Osteoblast (primary cell): ENCODE data around the gene BBOX1. TPM values are rescaled to one million over a fixed set of nuclear protein-coding genes. Genes with fewer than 3 reads are reported as not detected.
A peak's percentile ranks its signal among the peaks of the same experiment; 100 is the strongest.

ENCODE experiments used
- DNase-seq: peaks from one replicate; pipeline ENCODE4 v3.0.0; 2011; ENCODE audit warnings: low spot score, mixed read lengths; ENCODE audit not compliant: insufficient read length; ENCODE audit errors: missing footprints
- H2AFZ ChIP-seq: 2 replicates; pipeline ENCODE4 v1.6.0; 2011; ENCODE audit warnings: mild to moderate bottlenecking, low read length
- H3K27ac ChIP-seq: 2 replicates; pipeline ENCODE4 v1.5.1; 2011; ENCODE audit warnings: mild to moderate bottlenecking, low read depth, low read length, moderate library complexity
- H3K27me3 ChIP-seq: 2 replicates; pipeline ENCODE4 v1.6.0; 2012; ENCODE audit warnings: mild to moderate bottlenecking, control low read depth, inconsistent platforms, low read length, moderate library complexity; ENCODE audit not compliant: insufficient read depth
- H3K36me3 ChIP-seq: 2 replicates; pipeline ENCODE4 v1.5.1; 2011; ENCODE audit warnings: mild to moderate bottlenecking, low read length, control low read depth, moderate library complexity; ENCODE audit not compliant: insufficient read depth
- H3K4me1 ChIP-seq: 2 replicates; pipeline ENCODE4 v1.5.1; 2011; ENCODE audit warnings: mild to moderate bottlenecking, low read length, control low read depth, moderate library complexity; ENCODE audit not compliant: insufficient read depth
- H3K4me2 ChIP-seq: 2 replicates; pipeline ENCODE4 v1.6.0; 2011; ENCODE audit warnings: mild to moderate bottlenecking, low read length; ENCODE audit not compliant: insufficient read depth
- H3K4me3 ChIP-seq: fragments of 200-600 bp; sonication (generic); 3 replicates; pipeline ENCODE4 v1.5.1; 2012; ENCODE audit warnings: mild to moderate bottlenecking, low read length, inconsistent platforms; ENCODE audit not compliant: insufficient read depth
- H3K79me2 ChIP-seq: 2 replicates; pipeline ENCODE4 v1.6.0; 2012; ENCODE audit warnings: mild to moderate bottlenecking, low read length, control low read depth, inconsistent platforms; ENCODE audit not compliant: insufficient read depth
- H3K9me3 ChIP-seq: 2 replicates; pipeline ENCODE4 v1.5.1; 2011; ENCODE audit warnings: low read depth, low read length, control low read depth
- H4K20me1 ChIP-seq: 2 replicates; pipeline ENCODE4 v1.6.0; 2012; ENCODE audit warnings: mild to moderate bottlenecking, low read length, control low read depth; ENCODE audit not compliant: insufficient read depth
- total RNA-seq: library from RNA; depleted of rRNA; stranded (reverse); fragments of >200 nt; gene quantifications from 2 replicates; pipeline ENCODE4 v1.2.3, GENCODE V29; 2012
- TF ChIP-seq, protein P1 (sequence below): IDR thresholded peaks from 2 replicates; pipeline ENCODE4 v1.5.1; 2011; ENCODE audit warnings: mild to moderate bottlenecking, low read depth, low read length, moderate library complexity; ENCODE audit errors: extremely low read depth

The BBOX1 gene
- total RNA-seq, 1 donor = 0.36 TPM

DNA sequence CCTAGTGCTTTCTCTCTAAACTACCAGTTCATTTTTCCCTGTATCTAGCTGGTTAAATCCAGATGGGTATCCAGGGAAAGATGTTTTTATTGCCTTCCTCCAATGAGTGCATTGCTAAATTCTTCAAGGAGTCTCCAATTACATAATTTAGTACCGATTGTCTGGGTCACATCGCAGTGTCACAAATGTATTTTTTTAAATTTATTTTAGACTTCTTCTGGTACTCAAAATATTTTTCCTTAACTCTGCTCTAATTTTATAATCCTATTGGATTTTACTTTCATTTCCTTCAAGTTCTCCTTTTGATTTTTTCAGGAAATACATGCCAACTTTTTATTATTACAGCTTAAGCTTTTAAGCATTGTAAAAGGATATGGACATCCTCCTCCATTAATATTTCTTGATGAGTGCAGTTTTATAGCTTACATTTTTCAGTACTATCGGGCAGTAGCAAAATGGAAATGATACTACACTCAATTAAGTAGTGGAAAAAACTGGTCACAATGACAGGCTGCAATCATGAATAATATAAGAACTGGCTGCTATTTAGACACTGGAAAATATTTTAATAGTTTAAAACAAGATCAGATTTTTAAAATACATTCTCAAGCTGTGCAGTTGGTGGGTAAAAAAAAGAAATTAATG, 20.3 kb downstream of the BBOX1 start:
- no peaks in the 10 kb centered on the region for H3K79me2 ChIP-seq
- peaks cover 3% of the 10 kb centered on the region for H3K4me1 ChIP-seq
- no peak for DNase-seq
- H3K27ac ChIP-seq = no peak overlapping the region
- H3K27me3 ChIP-seq = no peaks in the 10 kb centered on the region
- TF ChIP-seq, protein P1, sequence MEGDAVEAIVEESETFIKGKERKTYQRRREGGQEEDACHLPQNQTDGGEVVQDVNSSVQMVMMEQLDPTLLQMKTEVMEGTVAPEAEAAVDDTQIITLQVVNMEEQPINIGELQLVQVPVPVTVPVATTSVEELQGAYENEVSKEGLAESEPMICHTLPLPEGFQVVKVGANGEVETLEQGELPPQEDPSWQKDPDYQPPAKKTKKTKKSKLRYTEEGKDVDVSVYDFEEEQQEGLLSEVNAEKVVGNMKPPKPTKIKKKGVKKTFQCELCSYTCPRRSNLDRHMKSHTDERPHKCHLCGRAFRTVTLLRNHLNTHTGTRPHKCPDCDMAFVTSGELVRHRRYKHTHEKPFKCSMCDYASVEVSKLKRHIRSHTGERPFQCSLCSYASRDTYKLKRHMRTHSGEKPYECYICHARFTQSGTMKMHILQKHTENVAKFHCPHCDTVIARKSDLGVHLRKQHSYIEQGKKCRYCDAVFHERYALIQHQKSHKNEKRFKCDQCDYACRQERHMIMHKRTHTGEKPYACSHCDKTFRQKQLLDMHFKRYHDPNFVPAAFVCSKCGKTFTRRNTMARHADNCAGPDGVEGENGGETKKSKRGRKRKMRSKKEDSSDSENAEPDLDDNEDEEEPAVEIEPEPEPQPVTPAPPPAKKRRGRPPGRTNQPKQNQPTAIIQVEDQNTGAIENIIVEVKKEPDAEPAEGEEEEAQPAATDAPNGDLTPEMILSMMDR = no peak
- no peaks in the 10 kb centered on the region for H3K9me3 ChIP-seq
- no peaks in the 10 kb centered on the region for H3K36me3 ChIP-seq
- H3K4me3 ChIP-seq = no peak overlapping the region
- H4K20me1 ChIP-seq = no peaks in the 10 kb centered on the region
- no peak overlapping the region for H2AFZ ChIP-seq
- H3K4me2 ChIP-seq = no peak overlapping the region

DNA sequence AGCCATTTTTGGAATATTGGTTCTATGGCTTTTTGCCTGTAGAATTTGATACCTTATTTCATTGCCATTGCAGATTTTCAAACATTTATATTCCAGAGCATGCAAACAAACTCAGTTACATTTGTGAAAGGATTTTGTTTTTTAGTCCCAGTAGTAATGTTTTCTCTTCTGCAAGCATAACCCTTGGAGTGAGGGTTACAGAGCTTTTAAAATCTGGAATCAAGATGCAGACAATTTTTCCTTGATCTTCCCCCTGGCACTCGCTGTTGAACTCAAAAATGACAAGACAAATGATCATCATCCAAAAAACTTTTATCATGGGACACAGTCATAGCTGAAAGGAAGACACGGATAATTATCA, 20.8 kb downstream of the BBOX1 start:
- Histone ChIP-seq H3K27ac (no peak overlapping the region), H3K4me3 (no peak overlapping the region), H4K20me1 (no peaks in the 10 kb centered on the region), H3K9me3 (no peaks in the 10 kb centered on the region), H3K79me2 (no peaks in the 10 kb centered on the region), H3K27me3 (no peaks in the 10 kb centered on the region), H2AFZ (no peak overlapping the region), H3K4me1 (peaks cover 3% of the 10 kb centered on the region), H3K36me3 (no peaks in the 10 kb centered on the region), H3K4me2 (no peak overlapping the region)
- no peak for DNase-seq
- TF ChIP-seq, protein P1 = no peak

DNA sequence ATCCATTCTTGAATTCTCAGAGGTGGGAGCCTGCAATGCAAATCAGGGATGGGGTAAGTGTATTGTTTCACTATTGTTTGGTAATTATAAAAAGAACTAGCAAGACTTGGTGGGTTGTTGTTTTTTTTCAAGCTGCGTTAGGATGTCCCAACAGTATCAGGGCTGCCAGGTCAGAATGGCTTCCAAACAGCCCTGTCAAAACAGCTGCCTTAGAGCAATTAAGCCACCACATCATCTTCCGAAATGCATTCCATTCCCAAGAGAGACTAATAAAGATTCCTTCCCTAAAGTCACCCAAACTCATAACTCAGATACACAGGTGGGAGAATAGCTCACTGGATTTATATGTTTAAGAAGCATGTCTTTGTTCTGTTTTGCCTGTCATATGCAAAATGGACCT, 23.5 kb downstream of the BBOX1 start:
- Histone ChIP-seq H2AFZ (no peak overlapping the region), H3K9me3 (no peaks in the 10 kb centered on the region), H4K20me1 (no peaks in the 10 kb centered on the region), H3K4me3 (no peak overlapping the region), H3K79me2 (no peaks in the 10 kb centered on the region), H3K27ac (no peak overlapping the region), H3K4me1 (no peaks in the 10 kb centered on the region), H3K27me3 (no peaks in the 10 kb centered on the region), H3K4me2 (no peak overlapping the region), H3K36me3 (no peaks in the 10 kb centered on the region)
- TF ChIP-seq, protein P1 = no peak
- DNase-seq = no peak

DNA sequence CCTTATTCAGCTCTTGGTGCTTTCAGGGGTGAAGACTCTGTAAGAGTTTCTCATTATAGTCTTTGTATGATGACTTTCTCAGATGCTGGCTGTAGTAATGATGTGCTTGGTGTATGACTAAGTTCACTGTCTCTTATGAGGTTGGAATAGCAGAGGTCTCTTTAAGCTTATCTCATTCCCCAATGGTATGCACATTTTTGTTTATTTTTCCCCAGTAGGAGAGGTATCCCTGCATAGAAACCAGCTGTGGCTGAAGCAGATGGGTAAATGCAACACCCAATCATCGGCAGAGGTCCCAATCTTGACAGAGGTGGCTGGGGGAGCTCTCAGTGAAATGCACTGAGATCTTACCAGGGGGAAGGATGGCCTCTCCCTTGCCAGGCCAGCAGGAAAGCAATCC, 34.6 kb downstream of the BBOX1 start:
- no peak overlapping the region for H3K4me3 ChIP-seq
- DNase-seq = peak; percentile 17
- H2AFZ ChIP-seq = no peak overlapping the region
- H3K27ac ChIP-seq = no peak overlapping the region
- no peak overlapping the region for H3K4me2 ChIP-seq
- H3K36me3 ChIP-seq = no peaks in the 10 kb centered on the region
- H3K4me1 ChIP-seq = no peaks in the 10 kb centered on the region
- no peaks in the 10 kb centered on the region for H3K9me3 ChIP-seq
- no peaks in the 10 kb centered on the region for H3K79me2 ChIP-seq
- no peaks in the 10 kb centered on the region for H4K20me1 ChIP-seq
- H3K27me3 ChIP-seq = no peaks in the 10 kb centered on the region
- TF ChIP-seq, protein P1 = no peak
